GM06990 (cell line): ENCODE results near the gene BTG2.

Experiments
- DNase-seq: peaks from one replicate; pipeline ENCODE4 v3.0.0-alpha.2; 2011; ENCODE audit not compliant: insufficient read length; ENCODE audit errors: extremely low read depth
- H3K27me3 ChIP-seq: replicated peaks from 2 replicates; pipeline ENCODE4 v1.6.0; 2011; ENCODE audit warnings: low read length; ENCODE audit not compliant: control insufficient read depth, insufficient read depth
- H3K36me3 ChIP-seq: 2 replicates; pipeline ENCODE4 v1.5.1; 2011; ENCODE audit warnings: low read length; ENCODE audit not compliant: control insufficient read depth, insufficient read depth
- H3K4me3 ChIP-seq: replicated peaks from 2 replicates; pipeline ENCODE4 v1.5.1; 2011; ENCODE audit warnings: low read depth, mild to moderate bottlenecking, control low read depth, low read length
- CTCF ChIP-seq: IDR thresholded peaks from 2 replicates; pipeline ENCODE4 v1.5.1; 2011; ENCODE audit warnings: low read length, control low read depth, mild to moderate bottlenecking, inconsistent platforms; ENCODE audit not compliant: insufficient read depth, poor library complexity, severe bottlenecking

Gene BTG2

GRCh38 chr1:203274603-203275381, 30.5 kb upstream of the BTG2 start:
- H3K36me3 ChIP-seq, result no peaks in the 10 kb centered on the region
- H3K27me3 ChIP-seq, result no peaks in the 10 kb centered on the region
- no peak for TF ChIP-seq CTCF
- DNase-seq, result no peak
- no peak overlapping the region; the same call in none of the 2 replicates for H3K4me3 ChIP-seq

- Histone ChIP-seq H3K27me3 (no peaks in the 10 kb centered on the region), H3K4me3 (no peak overlapping the region), H3K36me3 (no peaks in the 10 kb centered on the region)
- TF ChIP-seq CTCF, result no peak
- DNase-seq, result no peak
Observed at GRCh38 chr1:203275656-203276272, 29.6 kb upstream of the BTG2 start.

GRCh38 chr1:203276408-203276807, 28.9 kb upstream of the BTG2 start:
- DNase-seq, result no peak
- H3K36me3 ChIP-seq, result no peaks in the 10 kb centered on the region
- no peak for TF ChIP-seq CTCF
- H3K4me3 ChIP-seq, result no peak overlapping the region
- H3K27me3 ChIP-seq, result no peaks in the 10 kb centered on the region

GRCh38 chr1:203276916-203277545, 28.3 kb upstream of the BTG2 start:
- H3K36me3 ChIP-seq, result no peaks in the 10 kb centered on the region
- H3K4me3 ChIP-seq, result no peak overlapping the region
- H3K27me3 ChIP-seq, result no peaks in the 10 kb centered on the region
- DNase-seq, result no peak
- no peak for TF ChIP-seq CTCF

GRCh38 chr1:203278082-203278884, 27.0 kb upstream of the BTG2 start:
- no peak for TF ChIP-seq CTCF
- H3K4me3 ChIP-seq, result no peak overlapping the region
- no peaks in the 10 kb centered on the region for H3K36me3 ChIP-seq
- no peak for DNase-seq
- H3K27me3 ChIP-seq, result no peaks in the 10 kb centered on the region
